Aorta (tissue), 5 donors: ENCODE results near the gene PDE4D. TPM values are rescaled to one million over a fixed set of nuclear protein-coding genes. Genes with fewer than 3 reads are reported as not detected.

Experiments
- ATAC-seq: fragments of 200-7000 bp; cut with Tn5 transposase; one replicate; pipeline ENCODE4 v1.9.1; 2022; ENCODE audit warnings: moderate library complexity; ENCODE audit not compliant: low FRiP score
- DNase-seq, 2 donors: peaks; one replicate each; pipeline ENCODE4 v3.0.0-alpha.2; 2020
- H3K27ac ChIP-seq, 2 donors: one replicate each; pipeline ENCODE4 v1.5.1; 2013; ENCODE audit warnings: low read length in 2 of 2, mild to moderate bottlenecking in 2 of 2, moderate library complexity in 2 of 2, control low read depth in 1 of 2, inconsistent platforms in 1 of 2, low read depth in 1 of 2
- H3K27me3 ChIP-seq, 2 donors: one replicate each; pipeline ENCODE4 v1.6.1; 2013; ENCODE audit warnings: control low read depth in 1 of 2, low read length in 1 of 2, mild to moderate bottlenecking in 1 of 2, moderate library complexity in 1 of 2; ENCODE audit not compliant: insufficient read depth in 2 of 2, control insufficient read depth in 1 of 2
- H3K36me3 ChIP-seq, 2 donors: one replicate each; pipeline ENCODE4 v1.6.1; 2013; ENCODE audit warnings: control low read depth in 1 of 2, low read length in 1 of 2, mild to moderate bottlenecking in 1 of 2; ENCODE audit not compliant: insufficient read depth in 2 of 2, control insufficient read depth in 1 of 2
- H3K4me1 ChIP-seq, 2 donors: one replicate each; pipeline ENCODE4 v1.6.1; 2013; ENCODE audit warnings: low read length in 2 of 2, control low read depth in 1 of 2, mild to moderate bottlenecking in 1 of 2, moderate library complexity in 1 of 2; ENCODE audit not compliant: insufficient read depth in 2 of 2, control insufficient read depth in 1 of 2
- H3K4me3 ChIP-seq, 2 donors: one replicate each; pipeline ENCODE4 v1.5.1; 2013; ENCODE audit warnings: low read length in 2 of 2, control low read depth in 1 of 2, mild to moderate bottlenecking in 1 of 2
- H3K9me3 ChIP-seq: one replicate; pipeline ENCODE4 v1.6.1; 2013; ENCODE audit warnings: mild to moderate bottlenecking, low read length; ENCODE audit not compliant: control insufficient read depth
- WGBS, 2 donors: extraction: QIAGEN DNeasy Blood & Tissue Kit; methylation state at CpG; one replicate each; pipeline ENCODE4 v1.1.7; 2013; 5-methylcytosine and 5-hydroxymethylcytosine counted together
- intact Hi-C, 2 donors: fragments of 100-400 bp; cut with DNase I; formaldehyde crosslinking; loops; one replicate each; pipeline versions ENCODE4 v1.14.2 to v1.15.0; 2022
- polyA plus RNA-seq, 2 donors: library from polyadenylated mRNA; stranded (reverse); fragments of 200-250 nt; gene quantifications; one replicate each; pipeline ENCODE4 v1.2.3, GENCODE V29; 2013
- total RNA-seq, 2 donors: library from RNA; stranded (reverse); fragmentation: NEBNext Ultra II Directional; extraction: Animal tissue kit (Norgen Biotek cat#: 25700); gene quantifications; one replicate each; pipeline ENCODE4 v1.2.1, GENCODE V29; 2021
- donor health status: healthy with polysubstance abuse.
- donor health status: Bipolar disorder and iron deficiency.
- donor health status: DM: no; HTN: no; CAD: no.
- donor health status: DM: no; HTN: no; CAD: no.
- donor health status: DM: yes; HTN: yes; CAD: no.

Gene PDE4D
- total and polyA plus RNA-seq, 4 donors, result 2.4 to 112 (median 33.3) TPM

DNA sequence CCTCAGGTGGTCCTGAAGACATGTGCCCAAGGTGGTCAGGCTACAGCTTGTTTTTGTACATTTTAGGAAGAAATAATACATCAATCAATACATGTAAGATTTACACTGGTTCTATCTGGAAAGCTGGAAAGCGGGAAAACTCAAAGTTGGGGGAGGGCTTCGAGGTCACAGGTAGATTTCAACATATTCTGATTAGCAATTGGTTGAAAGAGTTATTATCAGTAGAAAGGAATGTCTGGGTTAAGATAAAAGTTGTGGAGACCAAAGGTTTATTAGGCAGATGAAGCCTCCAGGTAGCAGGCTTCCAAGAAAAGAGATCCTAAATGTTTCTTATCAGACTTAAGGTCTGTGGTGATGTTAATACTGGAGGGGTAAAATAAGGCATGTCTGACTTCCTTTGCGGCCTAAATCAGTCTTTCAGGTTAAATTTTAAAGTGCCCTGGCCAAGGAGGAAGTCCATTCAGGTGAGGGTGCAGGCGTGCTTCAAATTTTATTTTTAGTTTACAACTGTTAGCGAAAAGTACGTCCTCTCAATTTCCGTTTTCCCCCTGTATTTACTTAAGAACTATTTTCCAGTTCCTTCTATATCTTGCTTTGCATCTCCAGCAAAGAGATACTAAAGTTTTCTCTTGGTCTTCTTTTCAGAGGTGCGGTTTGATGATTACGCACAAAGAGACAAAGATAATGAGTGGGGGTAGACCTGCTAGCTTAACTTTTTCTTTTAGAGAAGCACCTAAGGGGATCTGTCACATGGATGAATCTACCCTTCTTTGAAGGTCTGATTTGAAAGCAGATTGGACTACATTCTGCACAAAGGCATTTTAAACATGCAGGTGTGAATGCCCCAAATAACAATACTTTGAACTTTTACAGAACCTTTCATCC is 732.1 kb downstream of the PDE4D start:
- Histone ChIP-seq H3K36me3 (no peaks in the 10 kb centered on the region), H3K27me3 (no peaks in the 10 kb centered on the region), H3K27ac (no peak overlapping the region), H3K4me1 (peaks cover 0 to 3% of the 10 kb centered on the region in 2 donors), H3K4me3 (no peak overlapping the region), H3K9me3 (no peaks in the 10 kb centered on the region)
- 97% methylated on average over 9 of the region's 9 CpGs for WGBS, 2 donors
- ATAC-seq, result no peak
- intact Hi-C loops, result no loop called here
- DNase-seq, result no peak

DNA sequence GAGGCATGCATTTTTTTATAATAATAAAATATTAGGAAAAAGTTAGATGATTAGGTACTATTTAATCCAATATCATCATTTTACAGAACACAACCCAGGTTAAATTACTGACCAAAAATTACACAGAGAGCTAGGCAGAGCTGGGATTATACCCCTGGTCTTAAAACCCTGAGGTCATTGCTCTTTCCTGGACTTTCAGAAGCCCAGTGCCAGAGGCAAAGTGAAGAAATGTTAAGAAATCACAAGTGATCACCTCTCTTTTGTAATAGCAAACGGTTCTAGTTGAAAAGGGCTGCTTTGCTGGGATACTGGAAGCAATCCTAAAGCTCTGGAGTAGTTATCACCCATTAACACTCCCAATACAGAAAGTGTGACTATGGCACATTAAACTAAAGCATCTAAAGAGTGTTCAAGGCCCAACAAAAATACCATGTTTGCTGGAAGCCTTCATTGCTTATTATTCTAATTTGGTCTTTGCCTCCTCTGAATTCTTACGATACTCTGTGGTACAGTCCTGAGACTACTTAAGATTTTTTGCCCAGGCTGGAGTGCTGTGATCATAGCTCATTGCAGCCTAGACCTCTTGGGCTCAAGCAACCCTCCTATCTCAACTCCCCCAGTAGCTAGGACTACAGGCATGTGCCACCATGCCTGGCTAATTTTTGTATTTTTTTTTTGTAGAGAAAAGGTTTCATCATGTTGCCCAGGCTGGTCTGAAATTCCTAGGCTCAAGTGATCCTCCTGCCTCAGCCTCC is 734.7 kb downstream of the PDE4D start:
- intact Hi-C loops, result no loop called here
- H3K4me3 ChIP-seq, result no peak overlapping the region
- DNase-seq (no peak), ATAC-seq (no peak)
- H3K27ac ChIP-seq, result peak overlapping the region in 1 of 2 donors; percentile 3
- WGBS, 2 donors, result 3 to 5% methylated on average over 2 of the region's 2 CpGs
- peaks cover 0 to 3% of the 10 kb centered on the region in 2 donors for H3K4me1 ChIP-seq
- H3K9me3 ChIP-seq, result no peaks in the 10 kb centered on the region
- H3K36me3 ChIP-seq, result no peaks in the 10 kb centered on the region
- no peaks in the 10 kb centered on the region for H3K27me3 ChIP-seq

DNA sequence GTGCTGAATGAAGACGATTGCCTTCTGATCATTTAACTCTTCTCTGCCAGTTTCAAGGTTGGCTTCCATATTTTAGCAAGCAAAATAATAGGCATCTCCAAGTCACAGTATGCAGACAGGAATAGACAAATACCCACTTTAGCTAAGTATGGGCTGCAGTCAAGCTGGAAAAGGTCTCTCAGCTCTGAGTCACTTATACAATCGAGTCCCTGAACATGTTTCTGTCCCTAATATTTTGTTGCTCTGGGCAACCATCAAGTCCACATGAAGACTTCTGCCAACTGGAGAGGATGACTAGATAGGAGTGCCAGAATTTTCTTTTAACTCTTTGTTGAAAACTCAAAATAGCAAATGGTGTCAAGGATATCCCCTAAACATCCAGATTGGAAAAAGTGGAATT is 735.4 kb downstream of the PDE4D start:
- 7 to 8% methylated on average over 2 of the region's 2 CpGs for WGBS, 2 donors
- peaks cover 0 to 3% of the 10 kb centered on the region in 2 donors for H3K4me1 ChIP-seq
- no peaks in the 10 kb centered on the region for H3K9me3 ChIP-seq
- intact Hi-C loops, result no loop called here
- H3K27me3 ChIP-seq, result no peaks in the 10 kb centered on the region
- no peak overlapping the region for H3K4me3 ChIP-seq
- DNase-seq (no peak), ATAC-seq (peak; percentile 81)
- H3K36me3 ChIP-seq, result no peaks in the 10 kb centered on the region
- peak overlapping the region; percentile 51 to 82 for H3K27ac ChIP-seq

DNA sequence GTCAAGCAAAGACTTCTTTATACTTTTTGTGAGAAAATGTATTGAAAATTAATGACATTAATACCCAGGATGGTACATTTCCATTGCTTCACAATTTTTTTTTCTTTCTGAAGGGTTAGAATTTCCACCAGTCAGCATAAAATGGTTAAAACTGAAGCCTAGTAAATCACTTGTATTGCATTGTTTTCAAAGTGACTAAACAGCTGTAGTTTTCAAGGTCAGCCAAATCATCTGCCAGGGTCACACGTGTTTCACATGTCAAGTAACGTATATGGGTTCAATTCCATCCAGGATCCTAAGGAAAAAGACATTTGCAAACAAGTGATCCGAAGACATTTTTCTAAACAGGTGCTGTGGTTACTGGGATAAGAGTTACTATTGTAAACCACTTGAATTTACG is 736.5 kb downstream of the PDE4D start:
- no peak overlapping the region for H3K27ac ChIP-seq
- H3K9me3 ChIP-seq, result no peaks in the 10 kb centered on the region
- intact Hi-C loops, result no loop called here
- no peaks in the 10 kb centered on the region for H3K36me3 ChIP-seq
- WGBS, 2 donors, result 83 to 84% methylated on average over 4 of the region's 4 CpGs
- ATAC-seq (no peak), DNase-seq (no peak)
- H3K4me1 ChIP-seq, result peaks cover 0 to 3% of the 10 kb centered on the region in 2 donors
- no peak overlapping the region for H3K4me3 ChIP-seq
- no peaks in the 10 kb centered on the region for H3K27me3 ChIP-seq

DNA sequence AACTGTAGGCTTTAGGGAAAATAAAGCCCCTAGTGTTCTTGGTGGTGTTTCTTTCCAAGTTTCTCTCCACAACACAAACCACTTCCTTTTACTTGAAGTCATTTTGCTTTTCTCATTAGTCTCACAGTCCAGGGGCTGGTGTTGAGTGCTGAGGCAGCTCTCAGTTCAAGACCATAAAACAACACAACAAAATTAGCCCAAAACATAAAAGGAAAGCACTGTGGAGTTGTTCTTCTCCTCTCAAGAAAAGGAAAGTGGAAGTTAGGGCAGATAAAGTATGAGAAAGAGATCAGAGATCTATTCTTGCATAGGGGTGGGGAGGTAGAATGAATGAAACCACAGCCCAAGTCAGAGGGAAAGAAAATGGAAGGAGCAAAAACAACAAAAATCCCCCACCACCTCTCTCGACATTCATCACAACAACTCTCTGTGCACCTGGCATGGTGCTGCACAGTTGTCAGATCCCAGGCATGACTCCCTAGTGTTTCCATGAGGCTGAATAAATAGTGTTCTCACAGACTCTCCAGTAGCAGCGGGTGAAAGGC is 740.8 kb downstream of the PDE4D start:
- H3K27ac ChIP-seq, result no peak overlapping the region
- no peak overlapping the region for H3K4me3 ChIP-seq
- no peaks in the 10 kb centered on the region for H3K36me3 ChIP-seq
- ATAC-seq, result no peak
- no peaks in the 10 kb centered on the region for H3K27me3 ChIP-seq
- peaks cover 0 to under 1% of the 10 kb centered on the region in 2 donors for H3K4me1 ChIP-seq
- H3K9me3 ChIP-seq, result no peaks in the 10 kb centered on the region
- no peak for DNase-seq
- intact Hi-C loops, result no loop called here
- 64 to 76% methylated on average over 2 of the region's 2 CpGs for WGBS, 2 donors

DNA sequence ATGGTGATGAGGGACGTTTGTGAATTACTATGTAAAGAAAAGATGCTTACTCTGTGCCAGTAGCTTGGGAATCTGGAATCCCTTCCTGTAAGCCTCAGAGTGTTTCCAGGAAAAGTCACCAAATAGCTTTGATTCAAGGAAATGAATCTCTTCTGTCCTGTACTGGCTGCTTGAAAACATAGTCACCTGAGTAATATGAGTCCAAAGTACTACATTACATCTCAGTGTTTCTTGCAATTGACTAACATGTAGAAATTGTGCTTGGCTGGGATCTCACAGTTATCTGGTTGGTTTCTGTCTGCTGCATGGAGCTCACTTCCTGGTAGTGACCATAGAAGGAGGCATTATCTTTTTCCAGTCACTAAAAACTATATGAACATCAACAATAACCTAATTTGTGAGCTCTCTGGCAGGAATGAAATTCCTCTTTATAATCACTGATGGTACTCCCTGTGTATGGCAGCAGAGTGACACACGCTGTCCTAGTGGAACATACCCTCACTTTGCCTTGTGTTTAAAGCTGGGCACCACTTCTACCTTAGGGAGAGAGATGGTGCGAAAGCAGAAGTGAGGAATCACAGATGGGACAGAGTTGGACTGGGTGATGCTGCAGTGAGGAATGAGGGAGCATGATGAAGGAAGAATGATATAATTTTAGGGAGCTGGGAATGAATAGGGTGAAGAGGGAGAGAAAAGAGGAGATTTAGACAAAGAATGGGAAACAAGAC is 742.2 kb downstream of the PDE4D start:
- WGBS, 2 donors, result 75 to 77% methylated on average over 3 of the region's 3 CpGs
- ATAC-seq, result no peak
- intact Hi-C loops, result no loop called here

DNA sequence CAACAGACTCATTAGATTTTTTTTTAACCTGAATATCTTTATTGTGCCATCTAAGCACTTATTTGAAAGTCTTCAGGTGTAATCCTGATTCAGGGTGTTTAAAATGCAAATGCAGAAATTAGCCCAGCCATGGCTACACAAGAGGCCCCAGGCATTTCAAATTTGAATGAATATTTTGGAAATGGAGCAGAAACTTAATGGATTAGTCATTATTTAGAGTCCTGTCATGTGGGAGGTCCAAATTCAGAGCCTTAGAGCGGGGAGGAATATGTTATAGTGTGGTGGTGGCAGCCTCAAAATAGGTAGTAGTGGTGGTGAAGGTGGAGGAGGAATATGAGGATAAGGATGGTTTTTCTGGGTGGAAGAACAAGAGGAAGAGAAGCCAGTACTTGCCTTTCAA is 743.7 kb downstream of the PDE4D start:
- no peak overlapping the region for H3K4me3 ChIP-seq
- ATAC-seq (no peak), DNase-seq (no peak)
- H3K4me1 ChIP-seq, result no peaks in the 10 kb centered on the region
- no peaks in the 10 kb centered on the region for H3K36me3 ChIP-seq
- H3K27me3 ChIP-seq, result no peaks in the 10 kb centered on the region
- 91 to 98% methylated on average over 1 of the region's 1 CpG for WGBS, 2 donors
- H3K27ac ChIP-seq, result no peak overlapping the region
- H3K9me3 ChIP-seq, result no peaks in the 10 kb centered on the region
- intact Hi-C loops, result no loop called here

More for the DNA sequence above, 742.2 kb downstream of the PDE4D start:
- H3K27ac ChIP-seq, result no peak overlapping the region
- no peaks in the 10 kb centered on the region for H3K9me3 ChIP-seq
- H3K4me3 ChIP-seq, result no peak overlapping the region
- DNase-seq, result no peak
- H3K36me3 ChIP-seq, result no peaks in the 10 kb centered on the region
- no peaks in the 10 kb centered on the region for H3K27me3 ChIP-seq
- no peaks in the 10 kb centered on the region for H3K4me1 ChIP-seq

DNA sequence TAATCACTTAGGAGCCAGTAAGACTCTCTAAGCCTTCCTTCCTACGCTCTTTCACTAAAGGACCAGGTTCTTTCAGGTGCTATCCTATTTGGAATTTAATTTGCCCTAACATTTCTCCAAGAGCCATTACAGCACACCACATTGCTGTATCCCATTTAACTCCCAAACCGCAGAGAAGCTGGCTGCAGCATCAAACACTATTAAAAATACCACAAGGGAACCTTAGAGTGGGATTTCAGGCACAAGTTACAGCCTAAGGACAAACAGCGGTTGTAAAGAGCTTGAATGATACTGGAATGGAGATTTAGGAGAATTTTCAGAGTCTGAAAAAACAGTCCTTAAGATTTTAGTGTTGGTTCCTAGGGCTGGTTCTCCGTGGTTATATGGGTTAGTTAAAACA is 744.3 kb downstream of the PDE4D start:
- Histone ChIP-seq H3K9me3 (no peaks in the 10 kb centered on the region), H3K27me3 (no peaks in the 10 kb centered on the region), H3K36me3 (no peaks in the 10 kb centered on the region), H3K4me3 (no peak overlapping the region), H3K4me1 (no peaks in the 10 kb centered on the region), H3K27ac (no peak overlapping the region)
- 88 to 95% methylated on average over 4 of the region's 4 CpGs for WGBS, 2 donors
- DNase-seq (no peak), ATAC-seq (no peak)
- intact Hi-C loops, result no loop called here
